GM15510 (cell line): ENCODE measurements around the gene HDAC2.

Experiments used
- POLR2A ChIP-seq: IDR thresholded peaks from 3 replicates; pipeline ENCODE4 v1.6.1; 2011; ENCODE audit warnings: borderline replicate concordance; ENCODE audit not compliant: insufficient read length; ENCODE audit errors: extremely low read depth

Gene HDAC2

GRCh38 chr6:113979937-113980336 lies 9.0 kb upstream of the HDAC2 start:
- no peak for TF ChIP-seq POLR2A

DNA sequence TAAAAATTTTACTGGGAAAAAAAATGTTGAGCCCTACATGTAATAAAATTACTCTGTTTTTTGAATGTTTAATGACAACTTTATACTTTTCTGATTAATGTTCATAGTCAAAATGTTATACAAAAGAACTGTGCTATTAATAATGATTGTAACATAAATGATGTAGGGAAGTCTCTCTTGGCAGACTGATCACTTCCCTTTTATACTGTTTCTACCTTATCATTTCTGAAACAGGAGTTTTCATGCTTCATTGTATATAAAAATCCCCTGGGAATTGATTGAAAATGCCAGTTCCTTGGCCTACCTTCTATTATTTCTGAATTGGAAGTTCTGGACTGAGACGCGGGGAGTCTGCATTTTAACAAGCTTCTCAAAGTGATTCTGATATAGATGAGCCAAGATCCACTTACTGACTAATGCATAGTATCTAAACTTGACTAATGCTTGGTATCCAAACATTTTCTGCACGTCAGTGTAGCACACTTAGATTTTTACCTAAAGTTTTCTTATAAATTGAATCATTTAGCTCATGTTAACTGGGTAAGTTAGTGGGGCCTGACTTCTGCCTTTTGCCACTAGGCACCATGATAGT lies 7.2 kb upstream of the HDAC2 start:
- no peak for TF ChIP-seq POLR2A

DNA sequence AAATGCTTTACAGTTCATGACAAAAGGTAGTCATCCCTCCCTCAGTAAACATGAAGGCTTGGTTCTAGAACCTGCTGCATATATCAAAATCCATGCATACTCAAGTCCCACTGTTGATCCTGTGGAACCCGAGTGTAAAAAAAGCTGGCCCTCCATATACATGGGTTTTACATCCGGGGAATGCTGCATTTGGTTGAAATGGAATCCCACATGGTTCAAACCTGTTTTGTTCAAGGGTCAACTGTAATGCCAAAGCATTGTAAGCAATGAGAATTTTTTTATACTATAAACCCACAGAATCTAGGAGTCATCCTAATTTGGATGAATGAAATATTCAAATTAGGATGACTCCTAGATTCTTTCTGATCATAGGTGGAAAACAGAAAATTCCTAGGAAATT lies 5.9 kb upstream of the HDAC2 start:
- TF ChIP-seq POLR2A = no peak

DNA sequence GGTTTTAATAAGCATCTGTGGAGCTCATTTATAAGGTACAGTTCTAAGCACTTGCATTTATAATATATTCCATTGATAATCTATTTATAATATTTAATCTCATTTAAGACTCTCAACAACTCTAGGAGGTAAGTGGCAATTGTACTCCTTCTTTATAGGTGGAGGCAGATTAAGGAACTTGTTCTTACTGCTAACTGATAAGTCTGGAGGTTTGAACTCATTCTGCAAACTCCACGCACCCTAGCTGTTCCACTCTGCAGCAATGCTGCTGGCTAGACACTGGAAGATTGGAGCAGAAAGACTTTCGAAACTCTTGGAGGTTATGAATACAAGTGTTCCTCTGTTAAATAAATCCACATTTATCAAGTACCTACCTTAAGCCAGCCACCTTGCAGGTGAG lies 793 bp upstream of the HDAC2 start:
- TF ChIP-seq POLR2A = no peak

GRCh38 chr6:113969888-113970804 lies 802 bp downstream of the HDAC2 start:
- TF ChIP-seq POLR2A = no peak

DNA sequence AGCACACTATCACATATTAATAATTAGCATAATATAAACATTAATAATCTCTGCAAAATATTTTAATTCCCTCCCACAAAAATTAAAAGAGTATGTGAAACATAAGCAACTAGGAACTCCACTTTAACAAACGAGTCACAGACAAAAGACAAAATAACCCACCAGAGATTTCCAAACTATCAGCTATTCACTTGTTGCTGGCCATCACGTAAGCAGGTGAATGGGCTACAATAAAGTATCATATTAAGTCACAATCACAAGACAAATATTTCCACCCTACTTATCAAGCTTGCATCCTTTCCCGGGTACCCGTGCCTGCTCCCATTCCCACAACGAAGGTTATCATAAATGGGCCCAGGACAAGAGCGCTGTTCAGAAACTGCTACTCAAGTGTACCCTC lies 2.5 kb downstream of the HDAC2 start:
- no peak for TF ChIP-seq POLR2A

DNA sequence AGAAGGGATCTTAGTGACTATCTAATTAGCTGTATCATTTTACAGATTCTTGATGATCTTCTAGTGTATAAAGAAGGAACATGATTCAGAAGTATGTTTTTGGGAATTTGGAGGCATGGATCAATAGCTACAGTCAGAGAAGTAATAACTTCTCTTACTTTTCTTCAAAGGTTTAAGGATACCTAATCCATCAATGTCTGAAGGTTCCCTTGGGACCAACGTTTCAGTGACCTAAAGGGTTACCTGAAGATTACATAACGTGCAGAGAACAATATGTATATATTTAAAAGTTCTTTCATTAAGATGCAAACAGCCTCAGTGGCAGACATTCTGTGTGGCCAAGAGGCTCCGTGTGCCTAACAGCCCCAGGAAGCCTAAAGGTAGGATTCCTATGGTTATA lies 3.2 kb downstream of the HDAC2 start:
- TF ChIP-seq POLR2A = no peak

DNA sequence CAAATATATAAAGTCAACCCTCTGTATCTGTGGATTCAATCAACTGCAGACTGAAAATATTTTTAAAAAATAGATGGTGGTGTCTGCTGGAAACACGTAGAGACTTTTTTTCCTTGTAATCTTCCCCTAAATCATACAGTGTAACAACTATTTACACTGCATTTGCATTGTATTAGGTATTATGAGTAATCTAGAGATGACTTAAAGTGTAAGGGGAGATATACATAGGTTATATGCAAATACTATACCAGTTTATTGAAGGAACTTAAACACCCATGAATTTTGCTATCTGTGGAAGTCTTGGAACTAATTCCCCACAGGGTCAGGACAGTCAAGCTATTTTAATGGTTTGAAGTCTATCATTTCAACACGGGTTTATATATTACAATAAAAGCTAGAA lies 10.2 kb downstream of the HDAC2 start:
- no peak for TF ChIP-seq POLR2A

GRCh38 chr6:113959235-113959634 lies 11.7 kb downstream of the HDAC2 start:
- TF ChIP-seq POLR2A = no peak

GRCh38 chr6:113954653-113955052 lies 16.3 kb downstream of the HDAC2 start:
- no peak for TF ChIP-seq POLR2A

- no peak for TF ChIP-seq POLR2A
Observed at GRCh38 chr6:113953346-113953745, 17.6 kb downstream of the HDAC2 start.

DNA sequence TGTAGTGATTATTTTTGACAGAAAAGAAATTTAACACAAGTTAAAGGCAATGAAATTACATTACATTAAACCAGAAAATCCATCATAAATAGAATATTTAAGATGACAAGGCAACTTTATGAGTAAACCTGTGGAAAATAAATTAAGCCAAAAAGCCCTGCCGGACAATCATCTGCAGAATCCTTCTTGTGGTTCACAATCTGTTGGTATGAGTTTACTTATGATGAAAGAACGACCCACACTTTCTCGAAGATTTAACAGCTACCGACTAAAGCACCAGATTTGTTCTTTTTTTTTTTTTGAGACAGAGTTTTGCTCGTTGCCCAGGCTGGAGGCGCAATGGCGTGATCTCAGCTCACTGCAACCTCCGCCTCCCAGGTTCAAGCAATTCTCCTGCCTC lies 21.4 kb downstream of the HDAC2 start:
- TF ChIP-seq POLR2A = no peak

DNA sequence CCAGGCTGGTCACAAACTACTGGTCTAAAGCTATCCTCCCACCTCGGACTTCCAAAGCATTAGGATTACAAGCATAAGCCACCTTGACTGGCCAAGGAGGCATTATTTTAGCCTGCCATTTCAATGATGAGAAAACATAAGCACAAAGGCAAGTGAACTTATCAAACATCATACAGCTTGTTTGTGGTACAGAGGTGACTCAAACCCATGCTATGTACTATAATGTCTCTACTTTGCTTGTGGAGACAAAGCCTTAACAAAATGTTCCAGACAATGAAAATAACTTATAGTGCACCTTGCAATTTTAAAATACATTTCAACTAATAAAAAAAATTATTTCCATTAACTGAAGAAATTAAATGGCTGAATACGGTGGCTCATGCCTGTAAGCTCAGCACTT lies 26.2 kb downstream of the HDAC2 start:
- TF ChIP-seq POLR2A = no peak

DNA sequence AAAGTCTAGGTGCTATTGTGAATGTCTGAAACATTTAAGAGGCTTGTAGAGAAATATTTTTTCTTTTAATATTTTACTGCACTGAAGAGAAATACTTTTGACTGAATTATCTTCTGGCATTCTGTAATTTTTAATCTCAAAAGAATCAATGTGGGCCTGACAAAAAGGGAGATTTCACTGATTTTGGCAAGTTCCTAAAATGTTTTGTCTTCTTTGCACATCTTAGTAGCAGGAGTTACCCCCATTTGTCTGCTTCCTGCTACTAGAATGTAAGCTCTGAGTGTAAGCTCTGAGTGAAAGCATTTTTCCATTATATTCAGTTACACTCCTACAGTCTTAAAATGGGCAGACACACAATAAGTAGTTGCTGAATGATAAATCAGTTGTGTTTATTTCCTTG lies 31.1 kb downstream of the HDAC2 start:
- TF ChIP-seq POLR2A = no peak

DNA sequence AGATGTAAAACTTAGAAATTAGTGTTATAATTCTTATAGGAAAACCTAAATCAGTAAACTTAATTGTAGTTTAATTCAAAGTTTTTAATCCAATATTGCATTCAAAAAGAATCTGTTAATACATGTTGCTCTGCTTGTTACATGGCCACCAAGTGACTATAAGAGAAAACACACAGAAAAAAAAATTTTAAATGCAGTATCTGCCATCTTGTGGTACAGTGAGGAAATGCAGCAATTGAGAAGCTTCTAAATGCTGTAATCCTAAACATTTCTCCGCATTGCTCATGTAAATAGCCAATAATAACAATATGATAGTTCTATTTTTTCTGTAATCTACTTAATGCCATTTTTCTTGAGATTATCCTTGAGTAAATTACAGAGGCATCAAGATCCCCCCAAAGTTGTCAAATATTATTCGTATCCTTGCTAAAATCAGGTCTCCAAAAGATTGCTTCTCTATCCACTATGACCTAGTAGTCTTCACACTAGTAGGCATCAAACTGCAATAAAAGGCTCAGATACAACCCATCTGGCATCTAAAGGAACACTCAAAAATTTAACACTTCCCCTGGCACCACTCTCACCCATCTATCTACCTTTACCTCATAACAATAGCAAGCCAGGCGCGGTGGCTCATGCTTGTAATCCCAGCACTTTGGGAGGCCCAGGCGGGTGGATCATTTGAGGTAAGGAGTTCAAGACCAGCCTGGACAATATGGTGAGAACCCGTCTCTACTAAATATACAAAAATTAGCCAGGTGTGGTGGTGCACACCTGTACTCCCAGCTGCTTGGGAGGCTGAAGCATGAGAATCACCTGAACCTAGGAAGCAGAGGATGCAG lies 34.6 kb downstream of the HDAC2 start:
- TF ChIP-seq POLR2A = no peak
